SH-SY5Y (cell line): Measurements from ENCODE around the gene KNOP1.

Experiments used
- GATA2 ChIP-seq: IDR thresholded peaks from 2 replicates; pipeline ENCODE4 v1.6.1; 2011; ENCODE audit warnings: mild to moderate bottlenecking, low read depth, low read length
- GATA3 ChIP-seq: IDR thresholded peaks from 2 replicates; pipeline ENCODE4 v1.6.1; 2011; ENCODE audit warnings: low read depth, mild to moderate bottlenecking, low read length, moderate library complexity

DNA sequence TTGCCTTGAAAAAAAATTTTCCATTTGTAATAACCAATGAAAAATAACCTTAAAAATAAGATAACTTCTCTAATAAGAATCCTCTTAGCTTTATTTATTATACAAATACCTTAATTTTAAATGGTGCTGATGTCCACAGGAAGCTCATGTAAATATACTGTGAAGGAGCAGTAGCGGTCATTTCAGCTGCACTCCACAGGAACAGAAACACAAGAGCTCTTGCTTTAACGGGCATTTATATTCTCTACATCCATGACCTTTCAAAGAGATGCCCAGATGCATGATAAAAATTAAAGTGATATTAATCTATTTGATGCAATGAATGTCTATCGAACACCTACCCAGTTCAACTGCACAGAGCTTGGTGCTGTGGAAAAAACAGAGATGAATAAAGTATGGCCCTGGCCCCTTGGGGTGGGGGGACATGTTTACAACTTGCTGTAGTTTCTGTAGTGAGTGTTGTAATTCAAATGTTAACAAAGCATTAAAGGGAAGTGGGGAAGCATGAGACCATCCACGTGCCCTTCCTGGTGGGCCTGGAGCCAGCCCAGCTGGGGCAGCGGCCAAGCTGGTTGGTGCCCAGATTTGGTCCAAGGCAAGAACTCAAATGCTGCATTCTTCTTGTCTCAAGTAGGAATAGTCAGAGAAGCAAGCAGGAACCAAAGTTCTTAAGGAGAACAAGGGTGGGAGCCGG, 48.0 kb upstream of the KNOP1 start:
- TF ChIP-seq GATA2 = no peak
- TF ChIP-seq GATA3 = no peak
